H1 (cell line): ENCODE results near the gene EDA. TPM values are rescaled to one million over a fixed set of nuclear protein-coding genes. Genes with fewer than 3 reads are reported as not detected.

Experiments
- CTCF ChIA-PET: fragments of 300-600 bp; sonication (Branson Sonifier 250); formaldehyde crosslinking; loops from one replicate; lab custom pipeline; 2021; ENCODE audit not compliant: partially characterized antibody; lab: Charles Lee
- POLR2A ChIA-PET: fragments of 300-600 bp; sonication (Branson Sonifier 250); formaldehyde crosslinking; loops from one replicate; lab custom pipeline; 2021; ENCODE audit warnings: inconsistent platforms; ENCODE audit not compliant: partially characterized antibody; lab: Charles Lee
- DNase-seq, 2 experiments: peaks; one replicate each; pipeline versions ENCODE4 v3.0.0 to v3.0.0-alpha.2; 2010 to 2022; ENCODE audit warnings: low spot score in 2 of 2, low read depth in 1 of 2, mixed read lengths in 1 of 2
- FAIRE-seq: peaks from 2 replicates; lab custom pipeline; 2011; peaks lifted over from hg19 to GRCh38; lab: Jason Lieb, UNC
- H2AFZ ChIP-seq: 2 replicates; pipeline ENCODE4 v1.8.1; 2012; ENCODE audit warnings: low read length, inconsistent platforms
- H2AK5ac ChIP-seq: 2 replicates; pipeline ENCODE4 v1.6.1; 2013; ENCODE audit warnings: low read depth, low read length
- H2BK120ac ChIP-seq: replicated peaks from 2 replicates; pipeline ENCODE3; 2013; ENCODE audit warnings: low read depth, low read length, inconsistent platforms
- H2BK12ac ChIP-seq: 2 replicates; pipeline ENCODE4 v1.6.1; 2013; ENCODE audit warnings: low read depth, low read length
- H2BK15ac ChIP-seq: 2 replicates; pipeline ENCODE4 v1.6.1; 2013; ENCODE audit warnings: low read length
- H2BK20ac ChIP-seq: 2 replicates; pipeline ENCODE4 v1.6.1; 2013; ENCODE audit warnings: low read length
- H2BK5ac ChIP-seq: 2 replicates; pipeline ENCODE4 v1.6.1; 2013; ENCODE audit warnings: low read depth, low read length
- H3K14ac ChIP-seq: 2 replicates; pipeline ENCODE4 v1.6.1; 2013; ENCODE audit warnings: inconsistent platforms; ENCODE audit not compliant: insufficient read length
- H3K18ac ChIP-seq: 2 replicates; pipeline ENCODE4 v1.6.1; 2013; ENCODE audit warnings: low read length; ENCODE audit errors: extremely low read depth
- H3K23ac ChIP-seq: 2 replicates; pipeline ENCODE4 v1.6.1; 2013; ENCODE audit warnings: inconsistent platforms; ENCODE audit not compliant: insufficient read length
- H3K23me2 ChIP-seq: 2 replicates; pipeline ENCODE4 v1.6.1; 2013; ENCODE audit warnings: low read depth, low read length
- H3K27ac ChIP-seq: 2 replicates; pipeline ENCODE4 v1.6.1; 2011; ENCODE audit warnings: low read depth, low read length, inconsistent platforms
- H3K27me3 ChIP-seq, 4 experiments: replicated peaks in 1 of 4; 1 replicate in 1 of 4; 2 replicates in 3 of 4; pipeline versions ENCODE4 v1.6.1 to v1.8.1; 2011 to 2013; ENCODE audit warnings: low read length in 3 of 4, mild to moderate bottlenecking in 3 of 4, inconsistent platforms in 2 of 4, mixed read lengths in 2 of 4, moderate library complexity in 1 of 4; ENCODE audit not compliant: control insufficient read depth in 3 of 4, insufficient read depth in 3 of 4; ENCODE audit errors: extremely low read depth in 1 of 4
- H3K36me3 ChIP-seq, 4 experiments: 2 replicates each; pipeline versions ENCODE4 v1.6.1 to v1.8.1; 2011 to 2013; ENCODE audit warnings: mild to moderate bottlenecking in 4 of 4, low read length in 3 of 4, moderate library complexity in 2 of 4, control low read depth in 1 of 4, inconsistent platforms in 1 of 4; ENCODE audit not compliant: insufficient read depth in 4 of 4, control insufficient read depth in 2 of 4
- H3K4ac ChIP-seq: replicated peaks from 2 replicates; pipeline ENCODE3; 2013; ENCODE audit warnings: low read length, low read depth, mixed read lengths, inconsistent platforms; ENCODE audit not compliant: insufficient read length
- H3K4me1 ChIP-seq, 4 experiments: replicated peaks in 1 of 4; 1 replicate in 1 of 4; 2 replicates in 3 of 4; pipeline versions ENCODE4 v1.6.1 to v1.8.1; 2011 to 2013; ENCODE audit warnings: low read length in 3 of 4, inconsistent platforms in 2 of 4, mixed read lengths in 1 of 4; ENCODE audit not compliant: insufficient read depth in 4 of 4, control insufficient read depth in 3 of 4
- H3K4me2 ChIP-seq, 2 experiments: 2 replicates each; pipeline versions ENCODE4 v1.6.1 to v1.8.1; 2011 to 2013; ENCODE audit warnings: low read depth in 2 of 2, low read length in 2 of 2, control low read depth in 1 of 2, inconsistent platforms in 1 of 2, mild to moderate bottlenecking in 1 of 2; ENCODE audit not compliant: insufficient read depth in 1 of 2
- H3K4me3 ChIP-seq, 4 experiments: fragments of 200-600, 300-600 bp in 1 of 4; sonication (generic), shearing (Covaris generic), sonication (Bioruptor Twin) in 1 of 4; 2 replicates each; pipeline versions ENCODE4 v1.5.1 to v1.8.1; 2011 to 2016; ENCODE audit warnings: low read length in 4 of 4, low read depth in 3 of 4, control low read depth in 2 of 4, inconsistent platforms in 2 of 4, mild to moderate bottlenecking in 2 of 4, mixed read lengths in 1 of 4, moderate library complexity in 1 of 4; ENCODE audit not compliant: insufficient read depth in 2 of 4; ENCODE audit errors: extremely low read depth in 1 of 4
- H3K56ac ChIP-seq: replicated peaks from 2 replicates; pipeline ENCODE3; 2013; ENCODE audit warnings: low read depth, mild to moderate bottlenecking, mixed read lengths, low read length, inconsistent platforms; ENCODE audit not compliant: insufficient read length
- H3K79me1 ChIP-seq: 2 replicates; pipeline ENCODE4 v1.6.1; 2013; ENCODE audit warnings: low read depth, low read length, control low read depth
- H3K79me2 ChIP-seq, 2 experiments: 2 replicates each; pipeline versions ENCODE4 v1.6.1 to v1.8.1; 2012 to 2013; ENCODE audit warnings: low read length in 2 of 2, mild to moderate bottlenecking in 2 of 2, inconsistent platforms in 1 of 2; ENCODE audit not compliant: insufficient read depth in 2 of 2, control insufficient read depth in 1 of 2
- H3K9ac ChIP-seq, 4 experiments: replicated peaks in 1 of 4; 1 replicate in 1 of 4; 2 replicates in 3 of 4; pipeline versions ENCODE4 v1.6.1 to v1.8.1; 2011 to 2013; ENCODE audit warnings: low read depth in 3 of 4, low read length in 3 of 4, control low read depth in 2 of 4, mild to moderate bottlenecking in 2 of 4, moderate library complexity in 2 of 4, inconsistent platforms in 1 of 4; ENCODE audit errors: extremely low read depth in 1 of 4
- H3K9me3 ChIP-seq, 2 experiments: 2 replicates each; pipeline versions ENCODE4 v1.6.1 to v1.8.1; 2012 to 2013; ENCODE audit warnings: mild to moderate bottlenecking in 2 of 2, moderate library complexity in 2 of 2, control low read depth in 1 of 2, inconsistent platforms in 1 of 2, low read depth in 1 of 2, low read length in 1 of 2, mixed read lengths in 1 of 2; ENCODE audit not compliant: insufficient read depth in 2 of 2
- H4K20me1 ChIP-seq, 2 experiments: replicated peaks in 1 of 2; 2 replicates each; pipeline versions ENCODE3 to v1.8.1; 2011 to 2013; ENCODE audit warnings: inconsistent platforms in 2 of 2, low read length in 2 of 2, mild to moderate bottlenecking in 1 of 2; ENCODE audit not compliant: insufficient read depth in 2 of 2, control insufficient read depth in 1 of 2
- H4K5ac ChIP-seq: 2 replicates; pipeline ENCODE4 v1.6.1; 2013; ENCODE audit warnings: low read length, low read depth, mixed read lengths, inconsistent platforms; ENCODE audit not compliant: insufficient read length
- H4K8ac ChIP-seq: 2 replicates; pipeline ENCODE4 v1.8.0; 2013; ENCODE audit warnings: mild to moderate bottlenecking, moderate library complexity, low read length, inconsistent platforms; ENCODE audit not compliant: insufficient read depth; ENCODE audit errors: extremely low read depth
- H4K91ac ChIP-seq: replicated peaks from 2 replicates; pipeline ENCODE3; 2013; ENCODE audit warnings: low read length, mixed read lengths, inconsistent platforms; ENCODE audit not compliant: insufficient read length
- EGR1 ChIP-seq: IDR thresholded peaks from 2 replicates; pipeline ENCODE4 v1.6.1; 2011; ENCODE audit warnings: low read depth, low read length, borderline replicate concordance
- EP300 ChIP-seq, 2 experiments: IDR thresholded peaks; 1 replicate in 1 of 2; 2 replicates in 1 of 2; pipeline ENCODE4 v1.6.1; 2011 to 2012; ENCODE audit warnings: low read depth in 2 of 2, low read length in 2 of 2, mild to moderate bottlenecking in 2 of 2, borderline replicate concordance in 1 of 2, inconsistent platforms in 1 of 2, moderate library complexity in 1 of 2
- EZH2 ChIP-seq: fragments of 200-600 bp; sonication (generic); IDR thresholded peaks from 2 replicates; pipeline ENCODE4 v1.7.1; 2012; ENCODE audit warnings: low read depth, mild to moderate bottlenecking, moderate library complexity, low read length, inconsistent platforms; ENCODE audit not compliant: severe bottlenecking
- FOSL1 ChIP-seq: IDR thresholded peaks from 2 replicates; pipeline ENCODE4 v1.6.1; 2011; ENCODE audit warnings: mild to moderate bottlenecking, low read depth, low read length, moderate library complexity; ENCODE audit not compliant: insufficient read depth
- KDM4A ChIP-seq: IDR thresholded peaks from one replicate; pipeline ENCODE4 v1.7.1; 2012; ENCODE audit warnings: low read depth, mild to moderate bottlenecking, moderate library complexity, low read length, inconsistent platforms; ENCODE audit not compliant: severe bottlenecking
- MAFK ChIP-seq: IDR thresholded peaks from 2 replicates; pipeline ENCODE4 v1.6.1; 2012; ENCODE audit warnings: low read depth, mild to moderate bottlenecking, improper control_type of control experiment, low read length
- NANOG ChIP-seq: IDR thresholded peaks from 2 replicates; pipeline ENCODE4 v1.6.1; 2011; ENCODE audit warnings: low read length, low read depth, mild to moderate bottlenecking, inconsistent platforms; ENCODE audit not compliant: insufficient read depth, poor library complexity, severe bottlenecking
- RAD21 ChIP-seq, 2 experiments: IDR thresholded peaks in 1 of 2; conservative IDR thresholded peaks in 1 of 2; 2 replicates each; pipeline ENCODE4 v1.6.1; 2011; ENCODE audit warnings: low read depth in 2 of 2, low read length in 2 of 2, improper control_type of control experiment in 1 of 2, inconsistent platforms in 1 of 2, mild to moderate bottlenecking in 1 of 2, moderate library complexity in 1 of 2
- SIN3A ChIP-seq, 2 experiments: IDR thresholded peaks in 1 of 2; conservative IDR thresholded peaks in 1 of 2; 2 replicates each; pipeline ENCODE4 v1.6.1; 2011 to 2012; ENCODE audit warnings: low read length in 2 of 2, improper control_type of control experiment in 1 of 2, low read depth in 1 of 2, mild to moderate bottlenecking in 1 of 2
- SP1 ChIP-seq: IDR thresholded peaks from 2 replicates; pipeline ENCODE4 v1.6.1; 2011; ENCODE audit warnings: low read depth, low read length
- SP4 ChIP-seq: IDR thresholded peaks from 2 replicates; pipeline ENCODE4 v1.6.1; 2012; ENCODE audit warnings: low read length, inconsistent platforms
- TBP ChIP-seq: IDR thresholded peaks from 2 replicates; pipeline ENCODE4 v1.6.1; 2011; ENCODE audit warnings: low read depth, low read length, improper control_type of control experiment
- WGBS, 2 experiments: shearing (Covaris generic) in 1 of 2; methylation state at CpG; one replicate each; pipeline versions ENCODE4 v1.1.6 to v1.1.7; 2013 to 2015; ENCODE audit warnings: low lambda C conversion rate in 2 of 2, mixed read lengths in 2 of 2, inconsistent platforms in 1 of 2, low coverage in 1 of 2, missing lambda C conversion rate in 1 of 2; ENCODE audit not compliant: insufficient replicate concordance in 2 of 2, insufficient coverage in 1 of 2, insufficient read length in 1 of 2; ENCODE audit errors: extremely low coverage in 1 of 2, missing lambda C conversion rate in 1 of 2; 5-methylcytosine and 5-hydroxymethylcytosine counted together
- polyA plus RNA-seq, 7 experiments: library from polyadenylated mRNA; depleted of rRNA in 3 of 7; stranded (reverse) in 5 of 7; unstranded in 2 of 7; fragments of >200 nt in 5 of 7; fragments of 200-250 nt in 2 of 7; gene quantifications; 1 replicate in 5 of 7; 2 replicates in 1 of 7; 4 replicates in 1 of 7; pipeline versions ENCODE4 v1.2.1 to v1.2.3, GENCODE V29; 2011 to 2013; ENCODE audit warnings: missing spikeins in 2 of 7, mixed read lengths in 2 of 7
- total RNA-seq: library from RNA; stranded (reverse); fragmentation: NEBNext Ultra II Directional; extraction: Animal tissue kit (Norgen Biotek cat#: 25700); gene quantifications from 2 replicates; pipeline ENCODE4 v1.2.1, GENCODE V29; 2021
- TF ChIP-seq, protein P1 (sequence below): IDR thresholded peaks from 2 replicates; pipeline ENCODE4 v1.6.1; 2011; ENCODE audit warnings: low read depth, mild to moderate bottlenecking, low read length; ENCODE audit not compliant: insufficient read depth

EDA gene
- total and polyA plus RNA-seq, 2 of the 8 experiments (the other 6 are each of a cell fraction or from before 2014, with no cell fraction given), result 7.5 to 10.5 TPM

DNA sequence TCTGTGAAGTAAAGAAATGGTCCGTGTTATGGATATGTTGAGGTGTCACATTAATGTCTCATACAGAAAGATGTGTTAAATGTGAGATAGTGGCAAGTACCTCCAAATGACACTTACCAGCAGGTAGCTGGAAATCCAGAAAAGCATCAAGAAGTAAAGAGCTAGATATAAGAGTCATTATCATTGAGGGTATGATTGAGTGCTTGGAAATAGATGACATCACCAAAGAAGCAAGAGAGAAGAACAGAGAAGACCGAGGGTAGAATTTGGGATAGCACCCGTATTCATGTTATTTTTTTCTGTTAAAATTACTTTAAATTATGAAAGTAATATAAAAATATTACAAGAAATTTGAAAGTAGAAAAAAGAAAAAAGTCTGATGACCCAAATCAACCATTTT, 15.7 kb upstream of the EDA start:
- H2BK5ac ChIP-seq, result no peak overlapping the region
- no peaks in the 10 kb centered on the region for H3K27me3 ChIP-seq
- no peak overlapping the region for H4K5ac ChIP-seq
- H3K14ac ChIP-seq, result no peak overlapping the region
- no peak overlapping the region for H2AFZ ChIP-seq
- H3K27ac ChIP-seq, result no peak overlapping the region
- H3K18ac ChIP-seq, result no peak overlapping the region
- CTCF ChIA-PET, result interaction anchor here (1.1 kb wide), 1 partner anchor 48 kb away, joined by 3 read pairs; no protein-coding TSS in a partner anchor
- no peaks in the 10 kb centered on the region for H3K36me3 ChIP-seq
- H4K8ac ChIP-seq, result no peak overlapping the region
- H3K23ac ChIP-seq, result no peak overlapping the region
- no peak overlapping the region for H3K4ac ChIP-seq
- no peaks in the 10 kb centered on the region for H3K79me2 ChIP-seq
- FAIRE-seq (no peak), DNase-seq (no peak)
- no peak overlapping the region for H4K91ac ChIP-seq
- no peak overlapping the region for H3K4me2 ChIP-seq
- no peak overlapping the region for H2BK15ac ChIP-seq
- H3K23me2 ChIP-seq, result no peaks in the 10 kb centered on the region; the same call in 1 of the 2 replicates
- no peak overlapping the region for H2BK20ac ChIP-seq
- no peak overlapping the region for H3K4me3 ChIP-seq
- TF ChIP-seq TBP (no peak), SIN3A (conservative IDR thresholded peaks at IDR 0.05 in 1 of 2, IDR thresholded peaks at IDR 0.05 in 1 of 2; ENCODE audit: low read depth in 1 of 2, low read length in 2 of 2) (no peak), FOSL1 (no peak), EZH2 (no peak), NANOG (no peak), RAD21 (IDR thresholded peaks at IDR 0.05 in 1 of 2, conservative IDR thresholded peaks at IDR 0.05 in 1 of 2; ENCODE audit: low read depth in 2 of 2, low read length in 2 of 2) (no peak), SP4 (no peak), SP1 (no peak), EP300 (IDR thresholded peaks at IDR 0.05; ENCODE audit: borderline replicate concordance in 1 of 2, low read depth in 2 of 2, low read length in 2 of 2) (no peak), KDM4A (no peak), MAFK (no peak), EGR1 (no peak)
- TF ChIP-seq, protein P1, sequence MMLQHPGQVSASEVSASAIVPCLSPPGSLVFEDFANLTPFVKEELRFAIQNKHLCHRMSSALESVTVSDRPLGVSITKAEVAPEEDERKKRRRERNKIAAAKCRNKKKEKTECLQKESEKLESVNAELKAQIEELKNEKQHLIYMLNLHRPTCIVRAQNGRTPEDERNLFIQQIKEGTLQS, result no peak
- no peaks in the 10 kb centered on the region for H4K20me1 ChIP-seq
- POLR2A ChIA-PET, result no interaction called here
- H3K9me3 ChIP-seq, result no peaks in the 10 kb centered on the region
- peaks cover 0 to 2% (median 0%) of the 10 kb centered on the region in 4 experiments; a peak in 1 of 7 replicates for H3K4me1 ChIP-seq
- no peak overlapping the region for H2BK12ac ChIP-seq
- H2BK120ac ChIP-seq, result no peak overlapping the region
- no peak overlapping the region for H2AK5ac ChIP-seq
- H3K56ac ChIP-seq, result no peak overlapping the region
- no peak overlapping the region for H3K9ac ChIP-seq
- no peaks in the 10 kb centered on the region for H3K79me1 ChIP-seq
- WGBS, 2 experiments, result 91% methylated on average over 3 of the region's 3 CpGs; no CpG with 5 or more reads in 1 of the 2 experiments
